Myocyte (in vitro differentiated cells): Measurements from ENCODE around the gene MAGEA10. TPM values are rescaled to one million over a fixed set of nuclear protein-coding genes. Genes with fewer than 3 reads are reported as not detected.
"Not testable (repeated sequence)": the region's sequence is repeated elsewhere in the genome, so short reads cannot be mapped to it uniquely, and the experiment has no call there.

Experiments used
- DNase-seq: peaks from one replicate; pipeline ENCODE4 v3.0.0-alpha.2; 2012; ENCODE audit warnings: low read depth
- polyA plus RNA-seq: library from polyadenylated mRNA; unstranded; fragments of >200 nt; gene quantifications from one replicate; pipeline ENCODE4 v1.2.1, GENCODE V29; 2012; ENCODE audit warnings: missing spikeins
- total RNA-seq: library from RNA; depleted of rRNA; stranded (reverse); fragments of >200 nt; gene quantifications from 2 replicates; pipeline ENCODE4 v1.2.3, GENCODE V29; 2014

Gene MAGEA10
- total RNA-seq = not detected in 2 replicates
- not detected for polyA plus RNA-seq

DNA sequence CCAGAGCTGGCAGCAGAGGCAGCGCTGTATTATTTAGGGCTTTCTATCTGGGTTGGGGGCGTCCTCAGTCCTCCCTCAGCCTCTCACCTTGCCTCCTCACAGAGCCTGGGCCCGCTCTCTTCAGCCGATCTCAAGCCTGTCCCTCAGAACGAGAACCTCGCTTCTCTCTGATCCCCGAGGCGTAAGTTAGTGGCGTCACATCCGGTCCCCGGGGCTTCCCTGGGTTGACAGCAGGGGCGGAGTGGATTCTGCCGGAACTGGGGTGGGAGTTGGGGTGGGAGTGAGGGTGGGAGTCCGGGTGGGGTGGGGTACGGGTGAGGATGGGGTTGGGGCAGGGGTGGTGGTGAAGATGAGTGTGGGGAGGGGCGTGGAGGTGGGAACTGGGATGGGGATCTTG, at the start of gene MAGEA10:
MAGEA10 (minus strand) TSS at position 190 of the 397 bp plus-strand sequence. CDS start 2,957 bp downstream, outside the sequence.
- DNase-seq = no peak

DNA sequence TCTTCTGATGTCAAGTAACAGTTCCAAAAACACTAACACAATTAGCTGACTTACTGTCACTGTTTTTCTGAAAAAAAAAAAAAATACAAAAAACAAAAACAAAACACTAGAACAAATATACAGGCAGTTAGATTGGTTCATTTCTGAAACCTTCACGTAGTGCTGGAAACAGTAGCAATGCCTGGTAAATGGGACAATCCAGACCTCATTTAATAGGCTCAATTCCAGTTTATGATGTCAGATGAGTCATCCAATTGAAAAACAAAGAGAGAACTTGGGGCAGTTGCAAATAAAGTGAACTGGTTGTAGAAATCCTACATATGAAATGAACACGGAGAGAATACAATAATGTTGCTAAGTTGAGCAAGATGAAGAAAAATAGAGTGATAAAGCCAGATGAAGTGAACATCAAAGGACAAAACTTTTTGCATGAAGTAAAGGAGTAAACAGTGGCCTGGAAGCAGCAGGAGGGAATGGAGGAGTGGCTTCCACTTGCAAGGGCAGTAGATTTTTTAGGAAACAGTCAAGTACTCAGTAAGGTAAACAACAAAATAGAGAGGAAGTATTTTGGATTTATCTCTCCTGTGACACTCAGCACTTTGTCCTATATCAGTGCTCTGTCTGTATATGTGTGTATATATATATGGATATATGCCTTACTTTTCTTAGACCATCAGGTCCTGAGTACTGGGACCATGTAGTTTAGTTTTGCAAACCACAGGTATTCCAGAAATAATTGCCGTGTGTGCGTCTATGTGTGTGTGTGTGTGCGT, 39.3 kb upstream of the MAGEA10 start:
- no peak for DNase-seq

- DNase-seq = no peak
These were observed 38.7 kb upstream of the MAGEA10 start for GRCh38 chrX:152177052-152177451.

DNA sequence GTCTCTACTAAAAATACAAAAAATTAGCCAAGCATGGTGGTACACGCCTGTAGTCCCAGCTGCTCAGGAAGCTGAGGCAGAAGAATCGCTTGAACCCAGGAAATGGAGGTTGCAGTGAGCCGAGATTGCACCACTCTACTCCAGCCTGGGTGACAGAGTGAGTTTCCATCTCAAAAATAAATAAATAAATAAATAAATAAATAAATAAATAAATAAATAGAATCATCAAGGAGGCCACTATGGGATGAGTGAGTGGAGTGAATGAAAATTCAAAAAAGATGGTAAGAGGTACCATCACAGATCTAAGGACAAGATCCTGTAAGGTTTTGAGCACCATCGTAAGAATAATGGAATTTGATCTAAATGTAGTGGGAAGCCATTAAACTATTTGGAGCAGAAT, 37.5 kb upstream of the MAGEA10 start:
- not testable (repeated sequence) for DNase-seq

DNA sequence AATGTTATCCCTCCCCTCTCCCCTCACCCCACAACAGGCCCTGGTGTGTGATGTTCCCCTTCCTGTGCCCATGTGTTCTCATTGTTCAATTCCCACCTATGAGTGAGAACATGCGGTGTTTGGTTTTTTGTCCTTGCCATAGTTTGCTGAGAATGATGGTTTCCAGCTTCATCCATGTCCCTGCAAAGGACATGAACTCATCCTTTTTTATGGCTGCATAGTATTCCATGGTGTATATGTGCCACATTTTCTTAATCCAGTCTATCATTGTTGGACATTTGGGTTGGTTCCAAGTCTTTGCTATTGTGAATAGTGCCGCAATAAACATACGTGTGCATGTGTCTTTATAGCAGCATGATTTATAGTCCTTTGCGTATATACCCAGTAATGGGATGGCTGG, 35.5 kb upstream of the MAGEA10 start:
- DNase-seq = not testable (repeated sequence)

- DNase-seq = no peak
These were observed 32.2 kb upstream of the MAGEA10 start for GRCh38 chrX:152170621-152171020.

- no peak for DNase-seq
These were observed 26.8 kb upstream of the MAGEA10 start for GRCh38 chrX:152165033-152165743.

GRCh38 chrX:152157042-152157441, 18.7 kb upstream of the MAGEA10 start:
- DNase-seq = no peak

- no peak for DNase-seq
These were observed 17.5 kb upstream of the MAGEA10 start for GRCh38 chrX:152155766-152156310.

DNA sequence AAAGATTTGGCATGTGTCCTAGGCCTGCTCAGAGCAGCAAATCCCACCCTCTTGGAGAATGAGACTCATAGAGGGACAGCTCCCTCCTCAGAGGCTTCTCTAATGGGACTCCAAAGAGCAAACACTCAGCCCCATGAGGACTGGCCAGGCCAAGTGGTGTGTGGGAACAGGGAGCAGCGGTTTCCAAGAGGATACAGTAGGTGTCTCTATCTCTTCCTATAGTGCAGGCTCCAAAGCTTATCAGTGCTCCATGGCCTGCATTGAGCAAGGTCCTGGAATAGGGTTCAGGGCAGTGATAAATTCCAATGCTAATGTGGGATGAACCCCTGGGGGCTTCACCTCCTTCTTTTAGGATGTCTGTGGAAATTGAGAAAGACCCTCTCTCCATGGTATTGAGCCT, 15.7 kb upstream of the MAGEA10 start:
- no peak for DNase-seq

DNA sequence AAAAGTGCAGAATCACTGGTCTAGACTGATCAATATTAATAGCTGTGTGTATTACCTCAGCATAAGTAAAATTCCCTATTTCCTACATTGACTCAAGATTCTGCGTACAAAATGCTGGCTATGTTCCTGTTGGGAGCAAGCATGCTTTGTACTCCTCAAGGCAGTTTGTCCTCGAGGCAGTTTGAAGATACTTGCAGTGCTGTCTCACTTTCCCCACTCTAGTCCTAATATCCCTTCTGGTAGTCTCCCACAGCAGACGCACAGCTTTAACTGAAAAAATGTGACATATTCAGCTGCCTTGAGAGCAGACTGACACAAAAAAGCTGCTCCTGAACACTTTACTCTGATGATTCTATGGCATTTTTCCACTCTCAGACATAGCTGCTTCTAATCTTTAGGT, 12.9 kb upstream of the MAGEA10 start:
- no peak for DNase-seq

GRCh38 chrX:152149648-152150047, 11.3 kb upstream of the MAGEA10 start:
- DNase-seq = no peak

DNA sequence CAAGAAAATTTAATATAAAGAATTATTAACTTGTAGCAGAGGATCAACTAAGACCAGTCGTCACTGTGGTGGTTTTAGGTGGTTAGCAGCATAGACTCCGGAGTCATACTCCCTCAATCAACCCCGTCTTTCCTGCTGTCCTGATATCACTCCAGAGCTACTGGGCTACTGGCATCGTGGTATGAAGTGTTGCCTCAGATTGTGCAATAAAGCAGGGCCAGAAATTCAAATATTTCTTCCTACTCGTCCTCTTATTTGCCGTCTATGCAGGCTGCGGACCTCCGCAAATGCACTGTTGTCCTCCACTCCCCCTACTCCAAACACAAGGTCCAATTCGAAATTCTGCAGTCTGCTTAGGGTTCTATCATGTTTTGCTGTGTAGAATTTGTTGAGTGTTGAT, 1.2 kb upstream of the MAGEA10 start:
- no peak for DNase-seq

GRCh38 chrX:152137771-152138387, 498 bp downstream of the MAGEA10 start:
- DNase-seq = no peak

- DNase-seq = no peak
These were observed 2.1 kb downstream of the MAGEA10 start for GRCh38 chrX:152136312-152136711.

DNA sequence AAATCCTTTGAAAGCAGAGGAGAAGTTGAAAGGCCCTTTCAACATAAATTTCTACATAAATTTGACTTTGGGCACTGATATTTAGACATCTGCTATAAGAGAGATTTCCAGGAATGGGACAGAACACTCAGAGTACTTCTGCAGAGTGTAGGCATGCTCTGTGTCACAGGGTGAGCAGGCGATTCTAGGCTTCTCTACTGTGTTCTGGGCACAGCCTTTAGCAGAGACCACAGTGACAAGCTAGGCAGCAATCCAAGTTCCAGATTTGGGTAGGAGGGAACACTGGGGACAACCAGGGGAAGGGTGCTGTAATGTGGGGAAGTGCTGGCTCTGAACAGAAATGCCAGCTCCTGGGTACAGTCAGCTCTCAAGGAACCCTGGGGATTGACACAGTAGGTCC, 6.9 kb downstream of the MAGEA10 start:
- no peak for DNase-seq

DNA sequence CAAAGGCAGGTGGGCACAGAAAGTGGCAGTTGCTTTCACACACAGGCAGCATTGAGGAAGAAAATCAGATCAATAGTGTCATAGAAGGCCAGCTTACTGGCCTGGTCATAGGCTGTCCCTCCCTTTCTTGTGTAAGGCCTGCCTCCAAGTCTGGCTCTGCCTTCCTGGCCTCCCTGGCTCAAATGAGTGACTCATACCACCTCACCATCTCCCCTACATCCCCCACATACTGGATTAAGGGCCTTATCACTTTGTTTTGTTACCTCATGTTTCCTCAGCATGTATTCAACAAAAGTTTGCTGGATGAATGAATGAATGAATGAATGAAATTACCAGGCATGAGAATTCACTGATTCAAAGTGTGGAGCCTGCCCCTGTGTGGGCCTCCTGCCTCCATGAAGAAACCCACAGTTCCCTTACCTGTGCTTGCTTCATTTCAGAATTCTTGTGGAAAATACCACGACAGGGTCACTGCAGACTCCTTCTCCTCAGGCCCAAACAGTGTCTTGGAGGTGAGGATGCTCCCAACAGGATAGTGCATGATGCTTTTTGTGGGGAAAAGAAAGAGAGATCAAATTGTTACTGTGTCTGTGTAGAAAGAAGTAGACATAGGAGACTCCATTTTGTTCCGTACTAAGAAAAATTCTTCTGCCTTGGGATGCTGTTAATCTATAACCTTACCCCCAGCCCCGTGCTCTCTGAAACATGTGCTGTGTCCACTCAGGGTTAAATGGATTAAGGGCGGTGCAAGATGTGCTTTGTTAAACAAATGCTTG, 9.1 kb downstream of the MAGEA10 start:
- DNase-seq = not testable (repeated sequence)

- no peak for DNase-seq
These were observed 21.1 kb downstream of the MAGEA10 start for GRCh38 chrX:152117305-152117704.

DNA sequence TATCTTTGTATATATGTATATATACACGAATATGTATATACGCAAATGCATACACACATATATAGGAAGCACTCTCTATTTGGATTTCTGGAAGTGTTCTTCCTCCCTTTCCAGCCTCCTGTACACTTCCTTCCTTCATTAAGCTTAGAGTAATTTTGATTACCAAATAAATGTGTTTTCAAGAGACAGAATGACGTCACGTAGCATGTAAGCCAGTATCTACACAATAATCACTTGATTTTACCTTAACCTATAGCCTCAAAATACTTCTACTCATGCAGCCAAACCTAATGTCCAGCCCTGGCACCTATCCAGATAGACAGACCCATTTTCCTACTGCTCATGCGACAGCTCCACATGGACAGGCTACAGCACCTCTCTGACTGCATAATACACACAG, 29.9 kb downstream of the MAGEA10 start:
- DNase-seq = no peak

DNA sequence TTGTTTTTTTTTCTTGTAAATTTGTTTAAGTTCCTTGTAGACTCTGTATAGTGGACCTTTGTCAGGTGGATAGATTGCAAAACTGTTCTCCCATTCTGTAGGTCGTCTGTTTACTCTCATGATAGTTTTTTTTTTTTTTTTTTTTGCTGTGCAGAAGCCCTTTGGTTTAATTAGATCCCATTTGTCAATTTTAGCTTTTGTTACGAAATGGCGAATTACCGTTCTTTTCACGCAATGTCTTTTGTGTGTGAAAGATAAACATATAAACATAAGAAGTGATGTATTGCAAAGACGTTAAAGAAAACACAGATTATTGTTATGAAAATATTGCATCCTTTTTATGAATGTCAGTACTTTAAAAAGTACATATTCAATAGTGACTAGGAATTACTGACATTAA, 34.5 kb downstream of the MAGEA10 start:
- no peak for DNase-seq

GRCh38 chrX:152086141-152086540, 52.2 kb downstream of the MAGEA10 start:
- DNase-seq = no peak
